GM10248 (cell line): ENCODE data around the gene ARHGAP15.

Experiments used
- CTCF ChIA-PET: fragments of 300-600 bp; sonication (Branson Sonifier 250); formaldehyde crosslinking; extraction: SDS; loops from one replicate; lab custom pipeline; 2021; ENCODE audit warnings: antibody characterized with exemption; lab: Yijun Ruan, JAX
- POLR2A ChIA-PET: fragments of 350-650 bp; sonication (Branson Sonifier 250); formaldehyde crosslinking; extraction: SDS; loops from one replicate; lab custom pipeline; 2020; ENCODE audit warnings: antibody characterized with exemption; lab: Yijun Ruan, JAX
- DNase-seq: peaks from one replicate; pipeline ENCODE4 v3.0.0; 2012; ENCODE audit errors: extremely low spot score
- CTCF ChIP-seq: IDR thresholded peaks from 2 replicates; pipeline ENCODE4 v1.5.1; 2012; ENCODE audit warnings: mild to moderate bottlenecking, low read depth; ENCODE audit errors: extremely low read depth, missing control alignments, control extremely low read depth

Gene ARHGAP15

GRCh38 chr2:143744114-143744513 lies 614.9 kb downstream of the ARHGAP15 start:
- CTCF ChIA-PET: interaction anchor here (1.4 to 1.7 kb wide), 3 partner anchors 9 to 62 kb away, joined by 3 to 4 read pairs (median 3); no protein-coding TSS in a partner anchor
- no peak for TF ChIP-seq CTCF
- POLR2A ChIA-PET: no interaction called here
- DNase-seq: no peak

GRCh38 chr2:143745060-143745459 lies 615.8 kb downstream of the ARHGAP15 start:
- CTCF ChIA-PET: no interaction called here

GRCh38 chr2:143754742-143755141 lies 625.5 kb downstream of the ARHGAP15 start:
- POLR2A ChIA-PET: no interaction called here
- TF ChIP-seq CTCF: no peak
- DNase-seq: no peak
- CTCF ChIA-PET: no interaction called here

More at GRCh38 chr2:143745060-143745459, 615.8 kb downstream of the ARHGAP15 start:
- no peak for TF ChIP-seq CTCF
- no peak for DNase-seq
- POLR2A ChIA-PET: no interaction called here

GRCh38 chr2:143758629-143759330 lies 629.6 kb downstream of the ARHGAP15 start:
- ChIA-PET POLR2A (no interaction called here), CTCF (no interaction called here)
- no peak for DNase-seq
- TF ChIP-seq CTCF: no peak

GRCh38 chr2:143759455-143759854 lies 630.2 kb downstream of the ARHGAP15 start:
- no peak for TF ChIP-seq CTCF
- ChIA-PET POLR2A (no interaction called here), CTCF (interaction anchor here (2.7 kb wide), 1 partner anchor 12 kb away, joined by 9 read pairs; no protein-coding TSS in a partner anchor)
- no peak for DNase-seq

GRCh38 chr2:143762176-143762928 lies 633.1 kb downstream of the ARHGAP15 start:
- no peak for TF ChIP-seq CTCF
- DNase-seq: no peak
- CTCF ChIA-PET: interaction anchor here (0.8 to 2.7 kb wide), 4 partner anchors 9 to 14 kb away, joined by 3 to 9 read pairs (median 5); no protein-coding TSS in a partner anchor
- POLR2A ChIA-PET: no interaction called here
